Stimulated activated CD4-positive, alpha-beta T cell treated with anti-CD3 and anti-CD28 coated beads, Interleukin-2, amount 100 ng/mL, for 48 hours (primary cell): ENCODE results near the gene ARID5B.

Experiments
- DNase-seq, 2 donors: peaks; one replicate each; pipeline ENCODE4 v3.0.0-alpha.2; 2020

ARID5B gene

DNA sequence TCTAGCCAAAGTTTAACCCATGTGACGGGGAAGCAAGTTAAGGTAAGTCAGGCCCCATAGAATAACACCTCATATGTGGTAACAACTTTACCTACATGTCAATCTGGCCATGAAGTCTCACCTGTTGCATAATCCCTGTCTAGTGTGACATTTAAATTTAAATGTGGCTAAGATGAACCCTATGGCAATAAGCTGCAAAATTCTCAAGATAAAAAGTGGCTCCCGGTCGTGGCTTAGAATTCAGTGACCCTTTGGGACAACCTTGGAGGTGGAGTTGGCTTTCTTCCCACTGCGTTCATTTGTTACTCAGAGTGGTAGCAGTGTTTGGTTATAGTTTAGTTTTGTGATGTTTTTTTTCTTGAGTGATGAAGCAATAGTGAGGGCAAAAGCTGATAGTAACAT is 90.6 kb downstream of the ARID5B start:
- no peak for DNase-seq

GRCh38 chr10:61992671-61993668 is 91.5 kb downstream of the ARID5B start:
- DNase-seq, result peak in 1 of 2 donors; percentile 33

GRCh38 chr10:61993711-61994401 is 92.4 kb downstream of the ARID5B start:
- no peak for DNase-seq

- DNase-seq, result no peak
Observed at GRCh38 chr10:61994405-61995219, 93.1 kb downstream of the ARID5B start.

DNA sequence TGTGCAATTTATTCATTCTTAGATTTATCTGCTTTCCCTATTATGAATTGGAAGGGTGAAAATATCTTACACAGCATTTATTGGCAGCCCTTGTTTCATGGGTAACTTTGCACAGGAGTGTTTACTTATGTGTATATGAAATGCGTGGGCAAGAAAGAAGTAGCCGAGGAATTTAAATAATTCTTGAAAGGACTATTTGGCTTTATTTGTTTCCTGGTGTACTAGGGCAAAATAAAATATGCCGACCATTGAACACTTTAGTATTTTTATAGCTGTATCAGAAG is 93.7 kb downstream of the ARID5B start:
- DNase-seq, result no peak

DNA sequence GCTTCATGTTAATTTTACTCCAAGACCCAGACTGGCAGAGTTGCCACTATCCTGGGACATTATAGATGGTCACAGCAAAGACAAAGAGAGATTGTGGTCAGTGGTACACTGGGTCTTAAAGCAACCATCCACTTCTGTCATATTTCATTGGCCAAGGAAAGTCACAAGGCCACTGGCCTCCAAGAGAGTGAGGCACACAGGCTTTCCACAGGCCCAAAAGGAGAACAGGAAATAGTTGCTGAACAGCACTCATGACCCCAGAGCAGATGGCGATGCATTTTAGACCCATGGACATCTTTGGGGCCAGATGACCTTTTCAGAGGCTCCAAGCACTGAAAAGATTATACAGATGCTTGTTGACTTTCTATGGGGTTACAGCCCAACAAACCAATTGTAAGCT is 97.4 kb downstream of the ARID5B start:
- no peak for DNase-seq

GRCh38 chr10:62000037-62000603 is 98.6 kb downstream of the ARID5B start:
- DNase-seq, result no peak

- DNase-seq, result no peak
Observed at GRCh38 chr10:62000726-62001125, 99.2 kb downstream of the ARID5B start.

DNA sequence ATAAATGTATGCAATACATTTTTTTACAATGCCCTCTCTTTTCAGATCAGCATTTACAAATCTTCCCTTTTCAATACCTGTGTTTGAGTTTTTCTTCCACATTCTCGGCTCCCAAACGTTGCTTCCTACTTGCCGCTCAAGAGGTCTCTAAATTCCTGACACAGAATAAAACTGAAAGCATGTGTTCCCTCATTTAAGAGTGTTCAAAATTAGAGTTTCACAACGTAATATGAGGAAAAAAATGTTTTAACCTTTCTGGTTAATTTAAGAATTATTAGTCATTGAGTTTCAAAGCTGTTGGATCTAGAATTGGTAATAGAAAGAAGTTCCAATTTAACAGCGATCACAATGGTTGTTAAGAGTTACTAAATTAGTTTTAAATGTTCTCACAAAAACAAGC is 100.4 kb downstream of the ARID5B start:
- no peak for DNase-seq

GRCh38 chr10:62002753-62003152 is 101.3 kb downstream of the ARID5B start:
- no peak for DNase-seq

GRCh38 chr10:62004042-62004441 is 102.5 kb downstream of the ARID5B start:
- no peak for DNase-seq

GRCh38 chr10:62005281-62005680 is 103.8 kb downstream of the ARID5B start:
- DNase-seq, result no peak

DNA sequence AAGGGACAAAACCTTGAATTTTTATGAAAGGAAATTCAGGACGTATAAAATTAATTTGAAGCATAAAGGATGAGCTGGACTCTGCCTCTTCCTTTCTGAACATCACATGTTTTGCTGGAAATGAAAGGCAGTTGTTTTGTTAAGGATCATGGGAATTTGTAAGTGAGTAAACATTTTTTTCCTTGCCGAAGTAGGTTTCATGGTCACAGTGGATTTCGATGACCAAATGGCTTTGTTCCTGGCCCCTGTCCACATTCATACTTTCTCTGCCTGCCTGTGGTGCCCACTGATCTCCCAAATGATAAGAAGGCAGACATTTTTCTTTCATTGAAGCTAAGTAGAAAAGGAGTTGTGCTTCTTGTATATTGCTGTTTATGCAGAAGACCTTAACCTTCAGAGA is 104.2 kb downstream of the ARID5B start:
- DNase-seq, result no peak

DNA sequence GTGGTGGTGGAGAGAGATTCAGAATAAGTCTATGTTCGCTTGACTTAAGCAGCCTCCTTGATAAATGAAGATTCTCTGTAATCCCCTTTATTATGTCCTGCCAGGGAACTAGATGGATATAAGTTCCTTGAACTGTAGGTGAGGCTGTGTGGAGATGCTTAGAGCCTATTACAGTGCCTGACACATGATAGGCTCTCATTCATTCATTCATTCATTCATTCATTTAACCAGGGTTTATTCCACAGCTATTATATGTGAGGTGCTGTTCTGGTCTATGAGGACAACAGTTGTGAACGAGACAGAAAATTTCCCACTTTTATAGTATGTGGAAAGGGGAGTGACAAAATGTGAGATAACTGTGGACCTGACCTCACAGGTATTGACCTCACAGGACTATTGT is 105.6 kb downstream of the ARID5B start:
- no peak for DNase-seq

DNA sequence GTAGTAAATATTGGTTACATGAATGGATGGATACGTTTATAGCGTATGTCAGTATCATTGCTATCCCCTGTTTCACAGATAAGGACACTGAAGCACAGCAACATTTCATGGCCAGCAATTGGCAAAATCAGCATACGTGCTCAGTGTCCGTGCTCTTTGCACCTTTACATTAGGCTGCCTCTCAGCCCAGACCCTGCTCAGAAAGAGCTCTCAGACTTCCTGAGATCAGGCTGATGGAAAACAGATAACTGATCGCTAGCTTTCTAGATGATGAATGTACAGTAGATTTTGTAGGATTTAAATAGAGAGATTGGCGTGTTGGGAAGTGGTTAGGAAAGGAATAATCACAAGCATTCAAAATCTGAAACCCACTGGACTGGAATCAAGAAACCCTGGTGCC is 106.7 kb downstream of the ARID5B start:
- DNase-seq, result no peak

DNA sequence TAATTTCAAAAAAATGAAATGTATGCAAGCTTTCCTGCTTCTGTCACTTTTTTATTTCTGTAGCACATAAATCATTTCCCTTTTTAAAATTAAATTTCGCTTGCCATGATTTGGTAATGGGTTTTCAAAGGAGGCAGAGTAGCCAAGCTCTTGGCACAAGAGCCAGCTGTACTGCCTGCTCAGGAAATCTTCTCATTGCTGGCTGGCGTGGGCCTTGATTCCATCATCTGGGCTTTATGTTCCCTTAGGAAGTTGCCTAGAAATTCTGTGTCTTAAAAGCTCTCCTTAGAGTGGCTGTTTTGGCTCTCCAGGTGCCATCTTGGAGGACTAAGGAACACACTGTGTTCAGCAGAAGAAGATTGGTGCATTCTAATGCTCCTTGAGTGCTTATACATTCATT is 107.4 kb downstream of the ARID5B start:
- no peak for DNase-seq

DNA sequence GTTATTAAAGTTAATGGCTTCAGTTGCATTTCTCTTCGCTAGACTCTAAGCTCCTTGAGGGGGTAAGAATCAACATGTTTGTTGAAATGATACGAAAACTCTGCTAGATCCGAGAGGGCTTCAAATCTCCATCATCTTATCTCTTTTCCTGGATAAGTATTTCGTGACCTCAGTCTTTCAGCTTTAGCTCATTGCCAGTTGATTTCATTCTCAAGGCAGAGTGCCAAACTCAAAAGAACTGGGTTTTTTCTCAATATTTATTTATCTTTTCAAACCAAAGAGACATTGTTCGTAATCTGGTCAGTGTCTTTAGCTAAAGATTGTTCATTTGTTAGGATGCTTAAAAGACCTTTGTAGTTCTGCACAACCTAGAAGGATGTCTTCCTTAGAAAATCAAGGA is 108.9 kb downstream of the ARID5B start:
- no peak for DNase-seq

DNA sequence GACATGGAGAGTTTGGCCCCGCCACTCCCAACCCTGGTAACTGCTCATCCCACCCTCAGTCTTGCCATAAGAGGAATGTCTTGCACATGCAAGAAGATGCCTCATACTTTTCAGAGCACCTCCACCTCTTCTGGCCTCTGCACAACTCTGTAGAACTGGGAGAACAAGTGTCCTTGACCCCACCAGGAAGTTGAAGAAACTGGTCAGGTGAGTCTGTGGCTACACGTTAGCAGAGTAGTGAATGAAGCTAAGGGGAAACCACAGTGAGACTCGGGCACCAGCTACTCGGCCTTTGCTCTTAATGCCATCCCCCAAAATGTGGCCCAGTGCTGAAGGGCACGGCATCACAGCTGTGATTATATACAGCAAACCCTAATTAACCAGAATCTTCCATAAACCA is 110.1 kb downstream of the ARID5B start:
- DNase-seq, result no peak

GRCh38 chr10:62012318-62012717 is 110.8 kb downstream of the ARID5B start:
- DNase-seq, result no peak

GRCh38 chr10:62014510-62014909 is 113.0 kb downstream of the ARID5B start:
- no peak for DNase-seq

- no peak for DNase-seq
Observed at GRCh38 chr10:62015994-62016393, 114.5 kb downstream of the ARID5B start.

DNA sequence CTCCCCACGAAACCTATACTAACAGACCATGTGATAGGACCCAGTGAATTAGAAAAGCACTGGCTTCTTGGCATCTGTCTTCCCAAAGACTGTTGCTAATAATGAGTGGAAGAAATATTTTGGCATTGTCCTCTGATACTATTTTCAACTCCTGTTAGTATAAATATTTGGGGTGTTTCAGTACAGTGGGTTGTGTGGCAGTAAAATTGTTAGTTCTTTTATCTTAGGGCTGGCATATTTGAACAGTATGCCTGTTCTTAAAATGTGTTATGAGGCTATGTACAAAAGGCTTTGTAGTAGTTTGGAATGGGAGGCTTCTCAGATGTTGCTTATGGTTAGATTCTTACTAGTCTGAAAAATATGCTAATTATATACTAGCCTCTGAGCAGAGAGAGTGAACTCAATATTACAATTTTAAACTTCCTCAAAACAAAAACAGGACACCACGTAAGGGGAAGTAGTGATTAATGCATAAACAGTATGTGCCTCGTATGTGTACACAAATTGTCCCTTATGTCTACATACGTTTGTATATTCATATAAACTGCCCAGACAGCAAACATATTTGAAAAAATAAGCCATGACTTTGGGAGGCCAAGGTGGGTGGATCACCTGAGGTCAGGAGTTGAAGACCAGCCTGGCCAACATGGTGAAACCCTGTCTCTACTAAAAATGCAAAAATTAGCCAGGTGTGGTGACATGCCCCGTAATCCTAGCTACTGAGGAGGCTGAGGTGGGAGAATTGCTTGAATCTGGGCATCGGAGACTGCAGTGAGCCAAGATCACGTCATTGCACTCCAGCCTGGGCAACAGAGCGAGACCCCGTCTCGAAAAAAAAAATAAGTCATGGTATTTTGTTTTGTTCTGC is 115.4 kb downstream of the ARID5B start:
- no peak for DNase-seq
